PC-9 (cell line): ENCODE data around the gene API5.

Experiments used
- EZH2 ChIP-seq: fragments of 200-600 bp; sonication (generic); IDR thresholded peaks from 2 replicates; pipeline ENCODE4 v1.8.0; 2017; ENCODE audit warnings: antibody characterized with exemption, low read depth
- TF ChIP-seq, protein P1 (sequence below): fragments of 200-600 bp; sonication (generic); conservative IDR thresholded peaks from 2 replicates; pipeline ENCODE4 v1.6.1; 2017; ENCODE audit warnings: mixed run types, antibody characterized with exemption, mild to moderate bottlenecking, moderate library complexity

DNA sequence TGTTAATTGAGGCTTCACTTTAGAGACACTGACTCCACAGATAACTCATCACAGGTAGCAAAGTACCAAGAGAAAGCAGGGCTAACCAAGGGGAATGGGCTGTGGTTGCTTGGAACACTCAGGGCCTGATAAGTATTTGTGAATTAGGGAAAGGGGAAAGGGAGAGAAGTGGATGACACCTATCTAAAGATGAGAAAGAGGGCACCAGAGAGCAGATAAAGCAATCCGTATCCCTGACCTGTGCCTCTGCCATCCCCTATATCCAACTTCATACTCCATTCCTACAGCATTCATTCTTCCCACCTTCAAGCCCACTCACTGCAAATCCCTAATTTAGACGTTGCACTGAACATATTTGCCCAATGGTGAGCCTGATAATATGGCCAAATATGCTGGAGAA is 43.0 kb upstream of the API5 start:
- TF ChIP-seq, protein P1, sequence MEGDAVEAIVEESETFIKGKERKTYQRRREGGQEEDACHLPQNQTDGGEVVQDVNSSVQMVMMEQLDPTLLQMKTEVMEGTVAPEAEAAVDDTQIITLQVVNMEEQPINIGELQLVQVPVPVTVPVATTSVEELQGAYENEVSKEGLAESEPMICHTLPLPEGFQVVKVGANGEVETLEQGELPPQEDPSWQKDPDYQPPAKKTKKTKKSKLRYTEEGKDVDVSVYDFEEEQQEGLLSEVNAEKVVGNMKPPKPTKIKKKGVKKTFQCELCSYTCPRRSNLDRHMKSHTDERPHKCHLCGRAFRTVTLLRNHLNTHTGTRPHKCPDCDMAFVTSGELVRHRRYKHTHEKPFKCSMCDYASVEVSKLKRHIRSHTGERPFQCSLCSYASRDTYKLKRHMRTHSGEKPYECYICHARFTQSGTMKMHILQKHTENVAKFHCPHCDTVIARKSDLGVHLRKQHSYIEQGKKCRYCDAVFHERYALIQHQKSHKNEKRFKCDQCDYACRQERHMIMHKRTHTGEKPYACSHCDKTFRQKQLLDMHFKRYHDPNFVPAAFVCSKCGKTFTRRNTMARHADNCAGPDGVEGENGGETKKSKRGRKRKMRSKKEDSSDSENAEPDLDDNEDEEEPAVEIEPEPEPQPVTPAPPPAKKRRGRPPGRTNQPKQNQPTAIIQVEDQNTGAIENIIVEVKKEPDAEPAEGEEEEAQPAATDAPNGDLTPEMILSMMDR, result no peak
- no peak for TF ChIP-seq EZH2
